ENCODE data around the gene PRKCSH.

DNA sequence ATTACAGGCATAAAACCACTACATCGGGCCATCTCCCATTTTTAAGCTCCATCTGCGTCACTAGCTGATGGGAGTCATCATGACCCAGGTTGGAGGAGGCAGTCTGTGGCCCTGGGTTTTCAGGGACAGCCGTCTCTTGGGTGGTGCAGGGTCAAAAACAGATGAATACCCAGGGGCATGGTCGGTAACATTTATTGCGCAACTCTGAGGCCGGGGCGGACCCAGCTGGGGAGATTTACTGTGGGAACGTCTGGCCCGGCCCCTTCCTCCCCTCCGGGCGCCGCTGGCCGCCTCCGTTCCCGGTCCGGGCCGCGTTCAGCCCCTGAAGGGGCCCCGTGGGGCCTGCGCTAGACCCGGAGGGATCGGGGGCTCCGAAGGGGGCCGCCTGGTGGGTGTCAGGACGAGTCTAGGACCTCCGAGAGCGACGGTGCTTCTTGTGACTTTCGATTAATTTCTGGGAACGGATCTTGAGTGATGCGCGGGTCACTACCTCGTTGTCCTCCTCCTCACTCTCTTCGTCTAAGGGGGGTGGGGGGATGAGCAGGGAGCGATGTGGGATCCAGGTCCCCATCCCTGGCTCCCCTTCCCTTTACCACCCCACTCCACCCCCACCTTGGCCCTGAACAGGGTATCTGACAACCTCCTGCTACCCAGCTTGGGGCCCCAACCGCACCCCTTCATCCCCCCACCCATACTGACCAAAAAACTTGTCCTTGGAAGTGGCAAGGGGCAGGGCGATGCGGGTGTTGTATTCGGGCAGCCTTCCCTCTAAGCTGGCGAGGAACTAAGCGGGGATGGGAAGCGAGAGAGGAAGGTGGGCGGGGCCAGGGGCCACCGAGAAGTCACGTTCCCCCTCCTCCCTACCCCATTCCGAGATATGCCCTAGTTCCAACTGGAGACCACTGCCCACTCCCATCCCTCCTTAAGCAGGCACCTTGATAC is 14.7 kb upstream of the PRKCSH start:
- TF ChIP-seq, protein P1, sequence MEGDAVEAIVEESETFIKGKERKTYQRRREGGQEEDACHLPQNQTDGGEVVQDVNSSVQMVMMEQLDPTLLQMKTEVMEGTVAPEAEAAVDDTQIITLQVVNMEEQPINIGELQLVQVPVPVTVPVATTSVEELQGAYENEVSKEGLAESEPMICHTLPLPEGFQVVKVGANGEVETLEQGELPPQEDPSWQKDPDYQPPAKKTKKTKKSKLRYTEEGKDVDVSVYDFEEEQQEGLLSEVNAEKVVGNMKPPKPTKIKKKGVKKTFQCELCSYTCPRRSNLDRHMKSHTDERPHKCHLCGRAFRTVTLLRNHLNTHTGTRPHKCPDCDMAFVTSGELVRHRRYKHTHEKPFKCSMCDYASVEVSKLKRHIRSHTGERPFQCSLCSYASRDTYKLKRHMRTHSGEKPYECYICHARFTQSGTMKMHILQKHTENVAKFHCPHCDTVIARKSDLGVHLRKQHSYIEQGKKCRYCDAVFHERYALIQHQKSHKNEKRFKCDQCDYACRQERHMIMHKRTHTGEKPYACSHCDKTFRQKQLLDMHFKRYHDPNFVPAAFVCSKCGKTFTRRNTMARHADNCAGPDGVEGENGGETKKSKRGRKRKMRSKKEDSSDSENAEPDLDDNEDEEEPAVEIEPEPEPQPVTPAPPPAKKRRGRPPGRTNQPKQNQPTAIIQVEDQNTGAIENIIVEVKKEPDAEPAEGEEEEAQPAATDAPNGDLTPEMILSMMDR (IDR thresholded peaks at IDR 0.05) = no peak
- TF ChIP-seq, protein P2, sequence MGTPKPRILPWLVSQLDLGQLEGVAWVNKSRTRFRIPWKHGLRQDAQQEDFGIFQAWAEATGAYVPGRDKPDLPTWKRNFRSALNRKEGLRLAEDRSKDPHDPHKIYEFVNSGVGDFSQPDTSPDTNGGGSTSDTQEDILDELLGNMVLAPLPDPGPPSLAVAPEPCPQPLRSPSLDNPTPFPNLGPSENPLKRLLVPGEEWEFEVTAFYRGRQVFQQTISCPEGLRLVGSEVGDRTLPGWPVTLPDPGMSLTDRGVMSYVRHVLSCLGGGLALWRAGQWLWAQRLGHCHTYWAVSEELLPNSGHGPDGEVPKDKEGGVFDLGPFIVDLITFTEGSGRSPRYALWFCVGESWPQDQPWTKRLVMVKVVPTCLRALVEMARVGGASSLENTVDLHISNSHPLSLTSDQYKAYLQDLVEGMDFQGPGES (IDR thresholded peaks at IDR 0.05; ENCODE audit: low read depth, low read length) = no peak
- TF ChIP-seq POLR2AphosphoS5 (IDR thresholded peaks at IDR 0.05; ENCODE audit: low read depth, low read length) (no peak), EP300 (IDR thresholded peaks at IDR 0.05; ENCODE audit: borderline replicate concordance in 1 of 2, low read depth in 1 of 2, low read length in 1 of 2) (no peak), NRF1 (IDR thresholded peaks at IDR 0.05; ENCODE audit: low read depth, low read length) (no peak), GABPA (IDR thresholded peaks at IDR 0.05; ENCODE audit: low read depth) (no peak), RFX5 (IDR thresholded peaks at IDR 0.05; ENCODE audit: low read length) (no peak)
- TF ChIP-seq, protein P3, sequence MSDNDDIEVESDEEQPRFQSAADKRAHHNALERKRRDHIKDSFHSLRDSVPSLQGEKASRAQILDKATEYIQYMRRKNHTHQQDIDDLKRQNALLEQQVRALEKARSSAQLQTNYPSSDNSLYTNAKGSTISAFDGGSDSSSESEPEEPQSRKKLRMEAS (IDR thresholded peaks at IDR 0.05; ENCODE audit: low read depth) = no peak

Measured in SK-N-SH (cell line).